GM10847 (cell line): ENCODE data around the gene JPH3.

Experiments used
- POLR2A ChIP-seq: IDR thresholded peaks from 2 replicates; pipeline ENCODE4 v1.6.1; 2011; ENCODE audit not compliant: insufficient read length; ENCODE audit errors: extremely low read depth

Gene JPH3

DNA sequence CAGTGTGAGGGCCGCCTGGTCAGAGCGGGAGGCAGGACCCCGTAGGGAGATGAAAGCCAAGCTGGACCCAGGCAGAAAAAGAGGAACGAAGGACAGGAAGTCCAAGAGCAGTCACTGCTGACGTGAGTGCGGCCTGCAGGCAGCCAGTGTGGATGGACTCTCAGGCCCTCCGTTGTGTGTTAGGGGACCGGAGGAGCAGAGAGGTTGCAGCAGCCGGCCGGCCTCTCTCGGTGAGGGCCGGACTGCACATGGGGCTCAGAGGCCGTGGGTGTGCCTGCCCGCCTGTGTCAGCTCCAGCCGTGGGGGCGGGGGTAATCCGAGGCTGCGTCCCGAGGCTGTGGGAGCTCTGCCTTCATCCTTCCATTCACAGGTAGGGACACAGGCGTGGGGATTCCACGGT lies 67.4 kb downstream of the JPH3 start:
- TF ChIP-seq POLR2A: no peak

DNA sequence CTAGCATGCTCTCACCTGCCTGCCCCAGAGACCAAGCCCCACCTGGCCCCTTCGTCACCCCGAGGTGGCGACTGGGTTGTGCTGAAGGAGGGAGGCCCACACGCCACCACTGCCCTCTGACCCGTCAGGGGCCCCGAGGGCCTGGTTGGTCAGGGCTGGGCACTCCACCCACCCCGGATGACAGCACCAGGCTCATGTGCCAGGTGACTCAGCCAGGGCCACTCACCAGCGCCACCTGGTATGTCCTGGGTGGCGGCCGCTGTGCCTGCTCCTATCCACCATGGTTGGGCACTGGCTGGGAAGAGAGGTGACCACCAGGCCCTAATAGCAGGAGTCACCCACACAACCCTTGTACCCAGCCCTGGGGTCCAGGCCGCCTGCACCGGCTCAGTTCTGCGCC lies 68.9 kb downstream of the JPH3 start:
- TF ChIP-seq POLR2A: no peak

- no peak for TF ChIP-seq POLR2A
Measured at GRCh38 chr16:87671715-87672270, 69.5 kb downstream of the JPH3 start.

DNA sequence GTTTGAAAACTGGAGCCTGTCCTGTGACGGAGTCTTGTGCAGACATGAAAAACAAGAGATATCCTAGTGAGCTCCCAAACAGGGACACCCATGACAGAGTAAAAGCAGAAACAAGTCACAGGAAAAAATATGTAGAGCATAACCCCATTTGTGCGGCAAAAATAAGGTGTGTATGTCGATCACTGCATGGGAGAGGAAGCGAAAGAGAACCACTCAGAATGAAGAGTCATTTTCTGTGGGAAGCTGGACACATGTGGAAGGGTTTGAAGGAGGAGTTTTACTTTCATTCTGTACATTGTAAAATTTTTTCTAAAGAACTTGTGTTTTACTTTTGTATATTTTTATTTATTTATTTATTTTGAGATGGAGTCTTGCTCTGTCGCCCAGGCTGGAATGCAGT lies 72.1 kb downstream of the JPH3 start:
- no peak for TF ChIP-seq POLR2A

GRCh38 chr16:87675111-87675719 lies 72.9 kb downstream of the JPH3 start:
- no peak for TF ChIP-seq POLR2A

DNA sequence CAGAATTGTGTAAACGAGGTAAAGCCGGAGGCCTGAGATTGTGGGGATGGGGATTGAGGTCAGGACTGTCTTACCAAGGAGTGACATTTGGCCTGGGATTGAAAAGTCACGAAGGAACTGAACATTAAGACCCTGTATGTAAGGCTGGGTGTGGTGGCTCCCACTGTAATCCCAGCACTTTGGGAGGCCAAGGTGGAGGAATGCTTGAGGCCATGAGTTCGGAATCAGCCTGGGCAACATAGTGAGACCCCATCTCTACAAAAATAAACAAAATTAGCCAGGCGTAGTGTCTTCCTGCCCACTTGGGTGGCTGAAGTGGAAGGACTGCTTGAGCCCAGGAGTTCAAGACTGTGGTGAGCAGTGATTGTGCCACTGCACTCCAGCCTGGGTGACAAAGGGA lies 75.5 kb downstream of the JPH3 start:
- TF ChIP-seq POLR2A: no peak

GRCh38 chr16:87678618-87679017 lies 76.3 kb downstream of the JPH3 start:
- no peak for TF ChIP-seq POLR2A

GRCh38 chr16:87679593-87680271 lies 77.4 kb downstream of the JPH3 start:
- no peak for TF ChIP-seq POLR2A

DNA sequence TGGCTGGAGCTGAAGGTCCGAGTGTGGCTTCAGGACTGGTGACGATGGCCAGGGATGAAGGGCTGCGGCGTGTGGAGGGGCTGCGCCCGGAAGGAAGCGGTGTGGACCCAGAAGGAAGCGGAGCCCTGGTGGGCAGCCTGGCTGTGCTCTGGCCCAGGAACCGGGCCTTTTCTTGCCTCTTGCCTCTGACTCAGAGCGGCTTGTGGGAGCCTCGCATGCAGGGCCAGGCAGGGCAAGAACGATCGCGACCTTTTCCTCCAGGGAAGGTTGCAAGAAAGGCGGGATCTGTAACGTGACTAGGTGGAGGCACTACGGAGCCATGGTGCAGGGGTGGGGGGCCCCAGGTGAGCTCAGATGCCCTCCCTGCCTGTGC lies 78.0 kb downstream of the JPH3 start:
- no peak for TF ChIP-seq POLR2A

DNA sequence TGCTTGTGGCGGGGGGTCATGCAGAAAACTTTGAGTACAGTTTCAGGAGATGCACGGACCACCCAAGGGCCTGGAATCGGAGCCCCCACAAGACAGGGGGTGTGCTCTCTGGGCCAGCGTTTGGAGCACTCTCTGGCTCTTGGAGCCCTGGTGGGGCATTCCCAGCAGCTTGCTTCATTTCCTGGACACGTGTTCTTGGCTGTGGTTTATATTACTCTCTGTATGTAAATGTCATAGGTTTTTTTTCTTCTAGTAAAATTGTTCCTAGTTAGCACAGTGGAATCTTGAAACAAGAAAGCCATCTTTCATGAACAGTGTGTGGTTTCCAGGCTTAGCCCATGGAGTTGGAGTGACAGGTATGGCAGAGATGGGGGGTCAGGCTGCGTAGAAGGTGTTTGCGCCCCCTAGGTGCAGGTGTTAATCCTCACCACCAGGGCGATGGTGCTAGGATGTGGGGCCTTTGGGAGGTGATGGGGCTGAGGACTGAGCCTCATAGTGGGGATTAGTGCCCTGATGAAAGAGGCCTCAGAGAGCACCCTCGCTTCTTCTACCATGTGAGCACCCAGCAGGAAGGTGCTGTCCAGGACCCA lies 79.8 kb downstream of the JPH3 start:
- TF ChIP-seq POLR2A: no peak

- no peak for TF ChIP-seq POLR2A
Measured at GRCh38 chr16:87682852-87683399, 80.6 kb downstream of the JPH3 start.

- TF ChIP-seq POLR2A: no peak
Measured at GRCh38 chr16:87684106-87684677, 81.9 kb downstream of the JPH3 start.

- no peak for TF ChIP-seq POLR2A
Measured at GRCh38 chr16:87684711-87685404, 82.5 kb downstream of the JPH3 start.

DNA sequence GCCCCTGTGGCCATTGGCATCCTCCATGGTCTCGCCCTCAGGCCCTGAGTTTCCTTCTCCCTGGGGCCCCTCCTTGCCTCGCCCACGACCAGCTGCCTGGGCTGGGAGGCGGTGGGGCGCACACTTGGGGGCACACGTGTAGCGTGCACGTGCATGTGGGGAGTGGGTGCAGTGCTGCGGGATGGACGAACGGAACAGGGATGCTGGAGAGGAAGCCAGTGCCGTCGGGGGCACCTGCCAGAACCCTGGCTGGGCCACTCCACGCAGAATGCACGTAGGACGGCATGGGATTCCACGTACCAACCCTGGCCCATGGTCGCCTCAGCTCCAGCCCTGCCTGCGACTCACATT lies 83.1 kb downstream of the JPH3 start:
- TF ChIP-seq POLR2A: no peak

- TF ChIP-seq POLR2A: no peak
Measured at GRCh38 chr16:87685766-87686165, 83.5 kb downstream of the JPH3 start.
